ENCODE measurements around the gene GPSM1. TPM values are rescaled to one million over a fixed set of nuclear protein-coding genes. Genes with fewer than 3 reads are reported as not detected.

Gene GPSM1
- total RNA-seq, 1 donor from 2014 or later: 140 TPM

DNA sequence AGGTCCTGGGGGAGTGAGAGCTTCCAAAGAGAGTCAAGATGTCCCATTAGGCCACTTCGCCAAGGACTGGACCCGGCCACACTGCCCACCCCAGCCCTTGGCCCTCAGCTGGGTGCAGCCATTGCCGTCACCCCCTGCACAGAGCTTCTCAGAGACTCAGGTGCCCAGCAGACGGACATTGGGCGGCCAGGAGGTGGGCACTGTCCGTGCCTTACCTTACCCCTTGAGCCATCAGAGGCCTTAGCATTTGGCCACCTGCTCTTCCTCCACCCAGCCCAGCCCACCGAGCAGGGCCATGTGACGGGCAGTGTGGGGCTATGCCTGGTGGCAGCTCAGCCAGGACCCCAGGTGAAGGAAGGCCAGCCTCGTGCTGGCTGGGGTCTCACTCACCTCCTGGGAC lies 39.5 kb downstream of the GPSM1 start:
- no peak overlapping the region for H3K4me3 Mint-ChIP-seq (ENCODE audit: unreplicated experiment)
- H3K9me3 Mint-ChIP-seq (ENCODE audit: unreplicated experiment): peaks cover 6% of the 10 kb centered on the region
- H3K36me3 Mint-ChIP-seq (ENCODE audit: unreplicated experiment): no peaks in the 10 kb centered on the region
- TF ChIP-seq, protein P1, sequence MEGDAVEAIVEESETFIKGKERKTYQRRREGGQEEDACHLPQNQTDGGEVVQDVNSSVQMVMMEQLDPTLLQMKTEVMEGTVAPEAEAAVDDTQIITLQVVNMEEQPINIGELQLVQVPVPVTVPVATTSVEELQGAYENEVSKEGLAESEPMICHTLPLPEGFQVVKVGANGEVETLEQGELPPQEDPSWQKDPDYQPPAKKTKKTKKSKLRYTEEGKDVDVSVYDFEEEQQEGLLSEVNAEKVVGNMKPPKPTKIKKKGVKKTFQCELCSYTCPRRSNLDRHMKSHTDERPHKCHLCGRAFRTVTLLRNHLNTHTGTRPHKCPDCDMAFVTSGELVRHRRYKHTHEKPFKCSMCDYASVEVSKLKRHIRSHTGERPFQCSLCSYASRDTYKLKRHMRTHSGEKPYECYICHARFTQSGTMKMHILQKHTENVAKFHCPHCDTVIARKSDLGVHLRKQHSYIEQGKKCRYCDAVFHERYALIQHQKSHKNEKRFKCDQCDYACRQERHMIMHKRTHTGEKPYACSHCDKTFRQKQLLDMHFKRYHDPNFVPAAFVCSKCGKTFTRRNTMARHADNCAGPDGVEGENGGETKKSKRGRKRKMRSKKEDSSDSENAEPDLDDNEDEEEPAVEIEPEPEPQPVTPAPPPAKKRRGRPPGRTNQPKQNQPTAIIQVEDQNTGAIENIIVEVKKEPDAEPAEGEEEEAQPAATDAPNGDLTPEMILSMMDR (IDR thresholded peaks at IDR 0.05; ENCODE audit: partially characterized antibody, unreplicated experiment): no peak
- H3K4me1 Mint-ChIP-seq (ENCODE audit: low read depth, unreplicated experiment): peaks cover 5% of the 10 kb centered on the region
- no peak overlapping the region for H3K27ac Mint-ChIP-seq (ENCODE audit: unreplicated experiment)
- DNase-seq: no peak
- H3K27me3 Mint-ChIP-seq (ENCODE audit: unreplicated experiment): peaks cover 16% of the 10 kb centered on the region

- Mint-ChIP-seq H3K27ac (ENCODE audit: unreplicated experiment) (no peak overlapping the region), H3K4me1 (ENCODE audit: low read depth, unreplicated experiment) (peaks cover 5% of the 10 kb centered on the region), H3K9me3 (ENCODE audit: unreplicated experiment) (peaks cover 6% of the 10 kb centered on the region), H3K36me3 (ENCODE audit: unreplicated experiment) (no peaks in the 10 kb centered on the region), H3K27me3 (ENCODE audit: unreplicated experiment) (peaks cover 15% of the 10 kb centered on the region), H3K4me3 (ENCODE audit: unreplicated experiment) (no peak overlapping the region)
- no peak for DNase-seq
- TF ChIP-seq, protein P1 (IDR thresholded peaks at IDR 0.05; ENCODE audit: partially characterized antibody, unreplicated experiment): no peak
Measured at GRCh38 chr9:136367296-136368145, 40.2 kb downstream of the GPSM1 start.

GRCh38 chr9:136368190-136368589 lies 40.9 kb downstream of the GPSM1 start:
- no peak for DNase-seq
- no peaks in the 10 kb centered on the region for H3K36me3 Mint-ChIP-seq (ENCODE audit: unreplicated experiment)
- H3K4me3 Mint-ChIP-seq (ENCODE audit: unreplicated experiment): no peak overlapping the region
- H3K27me3 Mint-ChIP-seq (ENCODE audit: unreplicated experiment): peaks cover 13% of the 10 kb centered on the region
- peaks cover 9% of the 10 kb centered on the region for H3K4me1 Mint-ChIP-seq (ENCODE audit: low read depth, unreplicated experiment)
- peaks cover 4% of the 10 kb centered on the region for H3K9me3 Mint-ChIP-seq (ENCODE audit: unreplicated experiment)
- TF ChIP-seq, protein P1 (IDR thresholded peaks at IDR 0.05; ENCODE audit: partially characterized antibody, unreplicated experiment): no peak
- no peak overlapping the region for H3K27ac Mint-ChIP-seq (ENCODE audit: unreplicated experiment)

GRCh38 chr9:136370037-136370436 lies 42.7 kb downstream of the GPSM1 start:
- H3K9me3 Mint-ChIP-seq (ENCODE audit: unreplicated experiment): peaks cover 3% of the 10 kb centered on the region
- peaks cover 14% of the 10 kb centered on the region for H3K27me3 Mint-ChIP-seq (ENCODE audit: unreplicated experiment)
- no peak for DNase-seq
- TF ChIP-seq, protein P1 (IDR thresholded peaks at IDR 0.05; ENCODE audit: partially characterized antibody, unreplicated experiment): no peak
- H3K36me3 Mint-ChIP-seq (ENCODE audit: unreplicated experiment): no peaks in the 10 kb centered on the region
- H3K4me1 Mint-ChIP-seq (ENCODE audit: low read depth, unreplicated experiment): peaks cover 18% of the 10 kb centered on the region
- H3K27ac Mint-ChIP-seq (ENCODE audit: unreplicated experiment): no peak overlapping the region
- no peak overlapping the region for H3K4me3 Mint-ChIP-seq (ENCODE audit: unreplicated experiment)
